ENCODE measurements around the gene MAD2L1BP.

Gene MAD2L1BP

GRCh38 chr6:43673444-43674084 lies 37.9 kb downstream of the MAD2L1BP start:
- TF ChIP-seq TCF12 (IDR thresholded peaks at IDR 0.05; ENCODE audit: low read depth) (no peak), MAX (IDR thresholded peaks at IDR 0.05) (no peak), TAF1 (IDR thresholded peaks at IDR 0.05; ENCODE audit: low read depth) (no peak), USF1 (IDR thresholded peaks at IDR 0.05) (no peak), RAD21 (IDR thresholded peaks at IDR 0.05; ENCODE audit: low read depth) (no peak), EGR1 (IDR thresholded peaks at IDR 0.05) (no peak), ZBTB7A (IDR thresholded peaks at IDR 0.05; ENCODE audit: low read depth) (no peak), REST (IDR thresholded peaks at IDR 0.05; ENCODE audit: low read depth) (no peak)

GRCh38 chr6:43674291-43674690 lies 38.7 kb downstream of the MAD2L1BP start:
- TF ChIP-seq TCF12 (IDR thresholded peaks at IDR 0.05; ENCODE audit: low read depth): no peak
- no peak for TF ChIP-seq CEBPB (IDR thresholded peaks at IDR 0.05)
- no peak for TF ChIP-seq EP300 (IDR thresholded peaks at IDR 0.05; ENCODE audit: borderline replicate concordance)
- no peak for TF ChIP-seq REST (IDR thresholded peaks at IDR 0.05; ENCODE audit: low read depth)
- TF ChIP-seq NFIC (IDR thresholded peaks at IDR 0.05): no peak
- TF ChIP-seq EGR1 (IDR thresholded peaks at IDR 0.05): no peak
- TF ChIP-seq FOXM1 (IDR thresholded peaks at IDR 0.05; ENCODE audit: borderline replicate concordance, low read depth): no peak
- TF ChIP-seq RAD21 (IDR thresholded peaks at IDR 0.05; ENCODE audit: low read depth): no peak
- no peak for TF ChIP-seq USF1 (IDR thresholded peaks at IDR 0.05)
- no peak for TF ChIP-seq CREB1 (IDR thresholded peaks at IDR 0.05; ENCODE audit: low read depth)
- no peak for TF ChIP-seq YY1 (IDR thresholded peaks at IDR 0.05; ENCODE audit: low read depth)
- TF ChIP-seq TEAD4 (IDR thresholded peaks at IDR 0.05): no peak

- TF ChIP-seq MAX (IDR thresholded peaks at IDR 0.05) (no peak), YY1 (IDR thresholded peaks at IDR 0.05; ENCODE audit: low read depth) (no peak), NFIC (IDR thresholded peaks at IDR 0.05) (no peak), REST (IDR thresholded peaks at IDR 0.05; ENCODE audit: low read depth) (no peak), ZBTB7A (IDR thresholded peaks at IDR 0.05; ENCODE audit: low read depth) (no peak), TAF1 (IDR thresholded peaks at IDR 0.05; ENCODE audit: low read depth) (no peak), FOXM1 (IDR thresholded peaks at IDR 0.05; ENCODE audit: borderline replicate concordance, low read depth) (no peak), TCF12 (IDR thresholded peaks at IDR 0.05; ENCODE audit: low read depth) (no peak), CREB1 (IDR thresholded peaks at IDR 0.05; ENCODE audit: low read depth) (no peak), CEBPB (IDR thresholded peaks at IDR 0.05) (no peak), TEAD4 (IDR thresholded peaks at IDR 0.05) (no peak), USF1 (IDR thresholded peaks at IDR 0.05) (no peak), EGR1 (IDR thresholded peaks at IDR 0.05) (no peak), EP300 (IDR thresholded peaks at IDR 0.05; ENCODE audit: borderline replicate concordance) (no peak)
Observed at GRCh38 chr6:43674921-43675320, 39.3 kb downstream of the MAD2L1BP start.

- TF ChIP-seq TAF1 (IDR thresholded peaks at IDR 0.05; ENCODE audit: low read depth) (no peak), TCF12 (IDR thresholded peaks at IDR 0.05; ENCODE audit: low read depth) (no peak), USF1 (IDR thresholded peaks at IDR 0.05) (no peak), ZBTB7A (IDR thresholded peaks at IDR 0.05; ENCODE audit: low read depth) (no peak), RAD21 (IDR thresholded peaks at IDR 0.05; ENCODE audit: low read depth) (no peak), YY1 (IDR thresholded peaks at IDR 0.05; ENCODE audit: low read depth) (no peak), REST (IDR thresholded peaks at IDR 0.05; ENCODE audit: low read depth) (no peak), FOXM1 (IDR thresholded peaks at IDR 0.05; ENCODE audit: borderline replicate concordance, low read depth) (no peak), CEBPB (IDR thresholded peaks at IDR 0.05) (no peak), MAX (IDR thresholded peaks at IDR 0.05) (no peak), EP300 (IDR thresholded peaks at IDR 0.05; ENCODE audit: borderline replicate concordance) (no peak), EGR1 (IDR thresholded peaks at IDR 0.05) (no peak), TEAD4 (IDR thresholded peaks at IDR 0.05) (no peak), NFIC (IDR thresholded peaks at IDR 0.05) (no peak), CREB1 (IDR thresholded peaks at IDR 0.05; ENCODE audit: low read depth) (no peak)
Observed at GRCh38 chr6:43676962-43677606, 41.4 kb downstream of the MAD2L1BP start.

Measured in Ishikawa (cell line).